K562 (cell line): ENCODE measurements around the gene SEMA4F. TPM values are rescaled to one million over a fixed set of nuclear protein-coding genes. Genes with fewer than 3 reads are reported as not detected.

Source experiments
- ATAC-seq: fragments of 200-7000 bp; cut with Tn5 transposase; 3 replicates; pipeline ENCODE4 v1.9.1; 2020; ENCODE audit warnings: moderate library complexity
- BruUV-seq: library from RNA; stranded (reverse); fragments of 400-500 nt; replicated peaks from 2 replicates; lab custom pipeline; 2021; lab: Mats Ljungman, UMichigan
- CTCF ChIA-PET: fragments of 300-600 bp; formaldehyde crosslinking; extraction: SDS; loops from one replicate; lab custom pipeline; 2021; ENCODE audit warnings: low intra/inter-chr PET ratio; lab: Yijun Ruan, JAX
- POLR2A ChIA-PET: fragments of 300-600, 350-650 bp; sonication (Branson Sonifier 250); formaldehyde crosslinking; extraction: SDS; loops from one replicate; lab custom pipeline; 2021; ENCODE audit warnings: antibody characterized with exemption, inconsistent platforms; lab: Yijun Ruan, JAX
- DNase-seq, 4 experiments: peaks; one replicate each; pipeline versions ENCODE4 v3.0.0 to v3.0.0-alpha.2; 2011 to 2018; ENCODE audit warnings: low spot score in 3 of 4, mixed read lengths in 3 of 4; ENCODE audit errors: extremely low read depth in 1 of 4
- FAIRE-seq: peaks from 2 replicates; lab custom pipeline; 2011; peaks lifted over from hg19 to GRCh38; lab: Jason Lieb, UNC
- H2AFZ ChIP-seq: 2 replicates; pipeline ENCODE4 v1.6.0; 2011; ENCODE audit warnings: low read depth, low read length, control low read depth, inconsistent platforms
- H3K27ac ChIP-seq: fragments of 200-600 bp; 3 replicates; pipeline ENCODE4 v1.8.0; 2011; ENCODE audit warnings: low read depth, mild to moderate bottlenecking, control low read depth, inconsistent platforms, low read length, moderate library complexity, mixed read lengths; ENCODE audit errors: extremely low read depth
- H3K27me3 ChIP-seq, 2 experiments: fragments of 300-600 bp in 1 of 2; 2 replicates in 1 of 2; 3 replicates in 1 of 2; pipeline versions ENCODE4 v1.6.0 to v1.8.0; 2011; ENCODE audit warnings: inconsistent platforms in 2 of 2, low read length in 2 of 2, mild to moderate bottlenecking in 1 of 2, mixed read lengths in 1 of 2, moderate library complexity in 1 of 2; ENCODE audit not compliant: control insufficient read depth in 2 of 2, insufficient read depth in 2 of 2
- H3K36me3 ChIP-seq: fragments of 300-600 bp; 3 replicates; pipeline ENCODE4 v1.8.0; 2011; ENCODE audit warnings: mild to moderate bottlenecking, low read length, inconsistent platforms; ENCODE audit not compliant: control insufficient read depth, insufficient read depth
- H3K4me1 ChIP-seq, 2 experiments: fragments of 200-600 bp in 1 of 2; replicated peaks in 1 of 2; 2 replicates in 1 of 2; 3 replicates in 1 of 2; pipeline versions ENCODE4 v1.5.1 to v1.8.0; 2011; ENCODE audit warnings: inconsistent platforms in 2 of 2, low read length in 2 of 2, mild to moderate bottlenecking in 1 of 2, mixed read lengths in 1 of 2, moderate library complexity in 1 of 2; ENCODE audit not compliant: control insufficient read depth in 2 of 2, insufficient read depth in 2 of 2
- H3K4me2 ChIP-seq: 2 replicates; pipeline ENCODE4 v1.6.1; 2011; ENCODE audit warnings: low read length, control low read depth, inconsistent platforms, mixed read lengths; ENCODE audit not compliant: insufficient read depth
- H3K4me3 ChIP-seq: fragments of 200-600 bp; sonication (generic), shearing (Covaris generic); 2 replicates; pipeline ENCODE4 v1.5.1; 2016; ENCODE audit warnings: control low read depth, inconsistent platforms
- H3K79me2 ChIP-seq: fragments of 200-600 bp; 3 replicates; pipeline ENCODE4 v1.8.0; 2011; ENCODE audit warnings: low read length, inconsistent platforms; ENCODE audit not compliant: control insufficient read depth, insufficient read depth
- H3K9ac ChIP-seq, 2 experiments: 2 replicates each; pipeline versions ENCODE4 v1.6.0 to v1.6.1; 2011; ENCODE audit warnings: low read depth in 2 of 2, low read length in 2 of 2, control low read depth in 1 of 2, inconsistent platforms in 1 of 2, mild to moderate bottlenecking in 1 of 2, mixed read lengths in 1 of 2; ENCODE audit not compliant: insufficient read depth in 1 of 2
- H3K9me1 ChIP-seq: one replicate; pipeline ENCODE4 v1.6.0; 2011; ENCODE audit warnings: inconsistent platforms, mild to moderate bottlenecking, low read length, moderate library complexity; ENCODE audit not compliant: control insufficient read depth, insufficient read depth
- H3K9me3 ChIP-seq: replicated peaks from 2 replicates; pipeline ENCODE4 v1.5.1; 2011; ENCODE audit warnings: low read depth, low read length, inconsistent platforms; ENCODE audit not compliant: control insufficient read depth, insufficient read depth
- H4K20me1 ChIP-seq: replicated peaks from 2 replicates; pipeline ENCODE4 v1.6.1; 2011; ENCODE audit warnings: low read length, inconsistent platforms, mixed read lengths; ENCODE audit not compliant: control insufficient read depth, insufficient read depth
- ARID2 ChIP-seq: fragments of 450-650 bp; IDR thresholded peaks from 2 replicates; pipeline ENCODE4 v1.6.1; 2017; ENCODE audit warnings: antibody characterized with exemption, mild to moderate bottlenecking
- BCLAF1 ChIP-seq, 2 experiments: fragments of 450-650 bp in 1 of 2; IDR thresholded peaks; 2 replicates each; pipeline ENCODE4 v1.6.1; 2011 to 2017; ENCODE audit warnings: low read depth in 2 of 2, antibody characterized with exemption in 1 of 2, borderline replicate concordance in 1 of 2, low read length in 1 of 2, mild to moderate bottlenecking in 1 of 2, mixed read lengths in 1 of 2; ENCODE audit not compliant: control insufficient read depth in 1 of 2
- HNRNPK ChIP-seq: fragments of 200-400 bp; formaldehyde crosslinking; IDR thresholded peaks from one replicate; pipeline ENCODE4 v1.6.1; 2018; ENCODE audit warnings: mild to moderate bottlenecking, low read depth, low read length; ENCODE audit not compliant: poor library complexity, severe bottlenecking
- JUNB ChIP-seq: fragments of 450-650 bp; formaldehyde crosslinking; conservative IDR thresholded peaks from 2 replicates; pipeline ENCODE4 v1.4.0; 2020; ENCODE audit warnings: mild to moderate bottlenecking
- KAT8 ChIP-seq: fragments of 450-650 bp; IDR thresholded peaks from 2 replicates; pipeline ENCODE4 v1.6.1; 2016; ENCODE audit warnings: low read depth, mild to moderate bottlenecking
- NCOA4 ChIP-seq: fragments of 450-650 bp; IDR thresholded peaks from 2 replicates; pipeline ENCODE4 v1.6.1; 2018; ENCODE audit warnings: mild to moderate bottlenecking; ENCODE audit not compliant: partially characterized antibody
- RBM39 ChIP-seq: fragments of 200-400 bp; formaldehyde crosslinking; optimal IDR thresholded peaks from 2 replicates; pipeline ENCODE3; 2018; ENCODE audit warnings: low read depth, low read length
- SMAD1 ChIP-seq: fragments of 150-350 bp; IDR thresholded peaks from 2 replicates; pipeline ENCODE4 v1.6.1; 2014; ENCODE audit warnings: low read length, low read depth; ENCODE audit not compliant: partially characterized antibody
- SMARCA5 ChIP-seq: fragments of 450-650 bp; IDR thresholded peaks from 2 replicates; pipeline ENCODE4 v1.6.1; 2016
- TCF7 ChIP-seq: sonication (generic); IDR thresholded peaks from 2 replicates; pipeline ENCODE4 v1.6.1; 2016; ENCODE audit warnings: antibody characterized with exemption, borderline replicate concordance
- XRCC5 ChIP-seq: fragments of 200-400 bp; formaldehyde crosslinking; IDR thresholded peaks from 2 replicates; pipeline ENCODE4 v1.6.1; 2017; ENCODE audit warnings: low read depth, mild to moderate bottlenecking, low read length
- ZFP30 ChIP-seq: fragments of 250-450 bp; sonication (Bioruptor Pico); IDR thresholded peaks from 2 replicates; pipeline ENCODE4 v1.8.0; 2022; ENCODE audit warnings: moderate library complexity, mild to moderate bottlenecking, inconsistent platforms, borderline replicate concordance
- ZNF217 ChIP-seq: sonication (generic); formaldehyde crosslinking; IDR thresholded peaks from 2 replicates; pipeline ENCODE4 v1.8.0; 2022; ENCODE audit warnings: mild to moderate bottlenecking, missing genetic modification reagents
- ZNF431 ChIP-seq: sonication (generic); formaldehyde crosslinking; IDR thresholded peaks from 2 replicates; pipeline ENCODE4 v1.8.0; 2022; ENCODE audit warnings: mild to moderate bottlenecking, missing genetic modification reagents
- ZNF436 ChIP-seq: fragments of 250-450, 450-650 bp; sonication (Bioruptor Pico); formaldehyde crosslinking; IDR thresholded peaks from 2 replicates; pipeline ENCODE4 v1.7.0; 2020; ENCODE audit warnings: mild to moderate bottlenecking
- ZNF445 ChIP-seq: fragments of 250-450 bp; sonication (Bioruptor Pico); IDR thresholded peaks from 2 replicates; pipeline ENCODE4 v1.4.0; 2020; ENCODE audit warnings: low read depth, mild to moderate bottlenecking, moderate library complexity
- ZNF592 ChIP-seq: fragments of 450-650 bp; IDR thresholded peaks from 2 replicates; pipeline ENCODE4 v1.6.1; 2017; ENCODE audit warnings: antibody characterized with exemption, mild to moderate bottlenecking
- ZNF830 ChIP-seq: fragments of 250-450 bp; sonication (Bioruptor Pico); IDR thresholded peaks from 2 replicates; pipeline ENCODE4 v1.5.0; 2021; ENCODE audit warnings: mild to moderate bottlenecking
- WGBS: fragments of 100-300 bp; shearing (Covaris generic); methylation state at CpG from one replicate; pipeline ENCODE4 v1.1.6; 2016; ENCODE audit warnings: low coverage, mixed read lengths; ENCODE audit not compliant: insufficient coverage; ENCODE audit errors: missing lambda C conversion rate; 5-methylcytosine and 5-hydroxymethylcytosine counted together
- in situ Hi-C: fragments of 300-500 bp; cut with MboI; formaldehyde crosslinking; loops from 4 replicates; pipeline ENCODE4 v1.15.0; 2018; ENCODE audit warnings: inconsistent platforms, mixed read lengths
- intact Hi-C: fragments of 100-400 bp; cut with micrococcal nuclease; formaldehyde crosslinking; loops from 2 replicates; pipeline ENCODE4 v1.14.2; 2022
- polyA plus RNA-seq, 8 experiments: library from polyadenylated mRNA; depleted of rRNA in 4 of 8; stranded (reverse) in 5 of 8; unstranded in 3 of 8; fragments of >200 nt; fragmentation: Nextera tagmentation in 2 of 8; fragmentation: Illumina TruSeq in 1 of 8; extraction: Ambion mirVana in 2 of 8; extraction: Trizol in 1 of 8; gene quantifications; 2 replicates each; pipeline versions ENCODE4 v1.2.1 to v1.2.3, GENCODE V29; 2011 to 2014; ENCODE audit warnings: inconsistent platforms in 1 of 8, missing spikeins in 1 of 8
- total RNA-seq, 7 experiments: library from RNA; depleted of rRNA in 6 of 7; stranded (reverse); fragments of >200 nt in 6 of 7; fragmentation: Illumina TruSeq in 2 of 7; extraction: Trizol in 2 of 7; gene quantifications; 2 replicates each; pipeline versions ENCODE4 v1.2.1 to v1.2.3, GENCODE V29; 2011 to 2021; ENCODE audit warnings: low replicate concordance in 1 of 7

The SEMA4F gene
- total and polyA plus RNA-seq, 9 of the 15 experiments (the other 6 are each of a cell fraction or from before 2014, with no cell fraction given), result 0.08 to 1.6 (median 0.33) TPM

DNA sequence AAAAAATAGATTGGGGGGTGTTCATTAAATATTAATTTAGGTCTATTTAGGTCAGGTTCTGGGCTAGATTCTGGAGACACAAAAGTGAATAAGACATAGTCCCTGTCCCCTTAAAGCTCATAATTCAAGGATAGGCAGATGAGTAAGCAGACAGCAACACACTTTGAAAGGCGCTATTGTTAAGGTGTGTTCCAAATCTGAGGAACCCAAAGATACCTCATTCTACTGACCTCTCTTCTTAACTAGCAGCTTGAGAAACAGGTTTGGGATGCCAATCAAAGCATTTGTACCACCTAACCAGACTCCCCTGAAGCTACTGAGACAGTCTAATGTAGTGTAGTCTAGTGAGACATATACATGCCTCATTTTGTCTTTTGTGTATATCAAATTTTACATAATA, 34.8 kb downstream of the SEMA4F start:
- H3K9me3 ChIP-seq, result no peaks in the 10 kb centered on the region
- H3K4me1 ChIP-seq, result no peaks in the 10 kb centered on the region; a peak in 1 of 5 replicates
- H3K9me1 ChIP-seq, result no peaks in the 10 kb centered on the region
- ATAC-seq, result no peak
- in situ Hi-C loops, result no loop called here
- no peak overlapping the region for H3K4me2 ChIP-seq
- ChIA-PET POLR2A (interaction anchor here (1.1 kb wide), 1 partner anchor 74 kb away, joined by 3 read pairs; no protein-coding TSS in a partner anchor), CTCF (no interaction called here)
- intact Hi-C loops, result no loop called here
- no peaks in the 10 kb centered on the region for H3K79me2 ChIP-seq
- BruUV-seq, result no TSS peak
- WGBS, result 10% methylated on average over 1 of the region's 1 CpG
- no peak overlapping the region for H3K9ac ChIP-seq
- H4K20me1 ChIP-seq, result no peaks in the 10 kb centered on the region
- no peak for FAIRE-seq
- DNase-seq, result no peak
- peaks cover 0 to 15% of the 10 kb centered on the region in 2 experiments; a peak in 4 of 5 replicates for H3K27me3 ChIP-seq
- no peak overlapping the region for H2AFZ ChIP-seq
- H3K36me3 ChIP-seq, result no peaks in the 10 kb centered on the region
- no peak overlapping the region for H3K27ac ChIP-seq
- H3K4me3 ChIP-seq, result no peak overlapping the region
- TF ChIP-seq ZNF592, result no peak
- TF ChIP-seq ZNF445 (CRISPR knock-in tag), result no peak
- no peak for TF ChIP-seq NCOA4
- no peak for TF ChIP-seq SMARCA5
- TF ChIP-seq RBM39, result no peak
- no peak for TF ChIP-seq TCF7
- no peak for TF ChIP-seq JUNB
- no peak for TF ChIP-seq ZNF436
- TF ChIP-seq SMAD1, result no peak
- TF ChIP-seq HNRNPK, result no peak
- TF ChIP-seq ZNF431 (CRISPR knock-in tag), result no peak
- no peak for TF ChIP-seq KAT8
- no peak for TF ChIP-seq BCLAF1 (IDR thresholded peaks at IDR 0.05; ENCODE audit: borderline replicate concordance in 1 of 2, control insufficient read depth in 1 of 2, low read depth in 2 of 2, low read length in 1 of 2)
- TF ChIP-seq ZNF830 (CRISPR knock-in tag), result no peak
- TF ChIP-seq ZFP30 (CRISPR knock-in tag), result no peak
- TF ChIP-seq ZNF217 (CRISPR knock-in tag), result no peak
- TF ChIP-seq ARID2, result no peak
- TF ChIP-seq XRCC5, result no peak
